Activated CD8-positive, alpha-beta memory T cell treated with anti-CD3 and anti-CD28 coated beads, Interleukin-2, amount 10 ng/mL, durations not matched to agents 7 days and 5 days (primary cell): ENCODE results near the gene GPR62. TPM values are rescaled to one million over a fixed set of nuclear protein-coding genes. Genes with fewer than 3 reads are reported as not detected.
"Not testable (repeated sequence)": the region's sequence is repeated elsewhere in the genome, so short reads cannot be mapped to it uniquely, and the experiment has no call there.

Experiments used
- ATAC-seq: fragments of 150-1000 bp; cut with Tn5 transposase; one replicate; pipeline ENCODE4 v1.10.0; 2021; ENCODE audit warnings: moderate library complexity
- CTCF ChIA-PET: fragments of 350-600 bp; sonication (Branson Sonifier 250); formaldehyde crosslinking; loops from one replicate; lab custom pipeline; 2021; ENCODE audit warnings: antibody characterized with exemption; lab: Charles Lee
- DNase-seq: peaks from one replicate; pipeline ENCODE4 v3.0.0-alpha.2; 2020
- H3K27ac Mint-ChIP-seq: one replicate; pipeline ENCODE4 v1.8.0; 2021; ENCODE audit warnings: mild to moderate bottlenecking, mixed read lengths
- H3K27me3 Mint-ChIP-seq: one replicate; pipeline ENCODE4 v1.8.0; 2021; ENCODE audit warnings: mixed read lengths
- H3K36me3 Mint-ChIP-seq: one replicate; pipeline ENCODE4 v1.8.0; 2021; ENCODE audit warnings: mild to moderate bottlenecking, mixed read lengths
- H3K4me1 Mint-ChIP-seq: one replicate; pipeline ENCODE4 v1.8.0; 2021; ENCODE audit warnings: mixed read lengths
- H3K4me3 Mint-ChIP-seq: one replicate; pipeline ENCODE4 v1.8.0; 2021; ENCODE audit warnings: mild to moderate bottlenecking, moderate library complexity, mixed read lengths
- H3K9me3 Mint-ChIP-seq: one replicate; pipeline ENCODE4 v1.8.0; 2022; ENCODE audit warnings: low read depth, mixed read lengths
- total RNA-seq, 2 experiments: library from RNA; stranded (reverse); gene quantifications; one replicate each; pipeline ENCODE4 v1.2.3, GENCODE V29; 2021

GPR62 gene
- total RNA-seq, result not detected

GRCh38 chr3:51955175-51955892, at the start of gene GPR62:
GPR62 (plus strand) TSS chr3:51955381; CDS start chr3:51955653, 272 bp downstream.
- Mint-ChIP-seq H3K27me3 (peaks cover 37% of the 10 kb centered on the region), H3K9me3 (no peaks in the 10 kb centered on the region), H3K36me3 (no peaks in the 10 kb centered on the region), H3K4me3 (no peak within 1 kb of the TSS), H3K27ac (no peak within 1 kb of the TSS), H3K4me1 (peaks cover 10% of the 10 kb centered on the region)
- no peak for ATAC-seq
- DNase-seq, result no peak
- CTCF ChIA-PET, result interaction anchor here (1.2 to 1.6 kb wide), 3 partner anchors 14 to 27 kb away, joined by 3 to 6 read pairs (median 5); partner anchors contain the start of genes ABHD14B and RRP9

- Mint-ChIP-seq H3K27me3 (peaks cover 19% of the 10 kb centered on the region), H3K27ac (no peak overlapping the region), H3K4me3 (no peak overlapping the region), H3K4me1 (no peaks in the 10 kb centered on the region), H3K9me3 (peaks cover 13% of the 10 kb centered on the region), H3K36me3 (peaks cover 7% of the 10 kb centered on the region)
- CTCF ChIA-PET, result no interaction called here
- ATAC-seq (no peak), DNase-seq (no peak)
These were observed 47.2 kb upstream of the GPR62 start for GRCh38 chr3:51908026-51908425.

GRCh38 chr3:51916418-51916817, 38.8 kb upstream of the GPR62 start:
- no peak for ATAC-seq
- DNase-seq, result no peak
- CTCF ChIA-PET, result no interaction called here
- H3K4me3 Mint-ChIP-seq, result no peak overlapping the region
- no peak overlapping the region for H3K27ac Mint-ChIP-seq
- H3K36me3 Mint-ChIP-seq, result no peaks in the 10 kb centered on the region
- H3K27me3 Mint-ChIP-seq, result peaks cover 18% of the 10 kb centered on the region
- no peaks in the 10 kb centered on the region for H3K4me1 Mint-ChIP-seq
- no peaks in the 10 kb centered on the region for H3K9me3 Mint-ChIP-seq

GRCh38 chr3:51921081-51921578, 34.1 kb upstream of the GPR62 start:
- Mint-ChIP-seq H3K4me1 (no peaks in the 10 kb centered on the region), H3K27ac (no peak overlapping the region), H3K4me3 (no peak overlapping the region), H3K9me3 (no peaks in the 10 kb centered on the region), H3K27me3 (peaks cover 20% of the 10 kb centered on the region), H3K36me3 (no peaks in the 10 kb centered on the region)
- CTCF ChIA-PET, result no interaction called here
- ATAC-seq, result no peak
- peak; percentile 12 for DNase-seq

GRCh38 chr3:51927061-51927977, 27.9 kb upstream of the GPR62 start:
- H3K27me3 Mint-ChIP-seq, result peaks cover 2% of the 10 kb centered on the region
- H3K9me3 Mint-ChIP-seq, result no peaks in the 10 kb centered on the region
- no peak overlapping the region for H3K27ac Mint-ChIP-seq
- DNase-seq (no peak), ATAC-seq (no peak)
- CTCF ChIA-PET, result interaction anchor here (0.6 kb wide), 1 partner anchor 432 kb away, joined by 3 read pairs; no protein-coding TSS in a partner anchor
- no peaks in the 10 kb centered on the region for H3K4me1 Mint-ChIP-seq
- H3K4me3 Mint-ChIP-seq, result no peak overlapping the region
- H3K36me3 Mint-ChIP-seq, result peaks cover 8% of the 10 kb centered on the region

- peaks cover 2% of the 10 kb centered on the region for H3K27me3 Mint-ChIP-seq
- ATAC-seq (no peak), DNase-seq (no peak)
- no peak overlapping the region for H3K27ac Mint-ChIP-seq
- peaks cover 8% of the 10 kb centered on the region for H3K36me3 Mint-ChIP-seq
- CTCF ChIA-PET, result no interaction called here
- no peak overlapping the region for H3K4me3 Mint-ChIP-seq
- H3K9me3 Mint-ChIP-seq, result no peaks in the 10 kb centered on the region
- no peaks in the 10 kb centered on the region for H3K4me1 Mint-ChIP-seq
These were observed 26.7 kb upstream of the GPR62 start for GRCh38 chr3:51928438-51928837.

GRCh38 chr3:51928981-51929380, 26.2 kb upstream of the GPR62 start:
- H3K4me3 Mint-ChIP-seq, DNase-seq, H3K4me1 Mint-ChIP-seq, ATAC-seq, H3K27ac Mint-ChIP-seq, H3K27me3 Mint-ChIP-seq, H3K36me3 Mint-ChIP-seq, CTCF ChIA-PET, H3K9me3 Mint-ChIP-seq: not testable (repeated sequence)

- Mint-ChIP-seq H3K36me3 (peaks cover 10% of the 10 kb centered on the region), H3K27ac (no peak overlapping the region), H3K4me1 (no peaks in the 10 kb centered on the region), H3K27me3 (peaks cover 2% of the 10 kb centered on the region), H3K4me3 (no peak overlapping the region), H3K9me3 (no peaks in the 10 kb centered on the region)
- no peak for DNase-seq
- no peak for ATAC-seq
- CTCF ChIA-PET, result no interaction called here
These were observed 25.7 kb upstream of the GPR62 start for GRCh38 chr3:51929420-51930003.

- Mint-ChIP-seq H3K4me1 (no peaks in the 10 kb centered on the region), H3K36me3 (peaks cover 15% of the 10 kb centered on the region), H3K27me3 (peaks cover 2% of the 10 kb centered on the region), H3K27ac (no peak overlapping the region), H3K9me3 (no peaks in the 10 kb centered on the region), H3K4me3 (no peak overlapping the region)
- no peak for DNase-seq
- no peak for ATAC-seq
- CTCF ChIA-PET, result no interaction called here
These were observed 24.7 kb upstream of the GPR62 start for GRCh38 chr3:51930439-51930838.

GRCh38 chr3:51931756-51932155, 23.4 kb upstream of the GPR62 start:
- Mint-ChIP-seq H3K4me3 (no peak overlapping the region), H3K36me3 (peaks cover 19% of the 10 kb centered on the region)
- no peak for ATAC-seq

GRCh38 chr3:51932471-51933370, 22.5 kb upstream of the GPR62 start:
- Mint-ChIP-seq H3K4me1 (peaks cover 5% of the 10 kb centered on the region), H3K4me3 (no peak overlapping the region), H3K9me3 (no peaks in the 10 kb centered on the region), H3K27ac (no peak overlapping the region), H3K36me3 (peaks cover 25% of the 10 kb centered on the region), H3K27me3 (no peaks in the 10 kb centered on the region)
- no peak for DNase-seq
- CTCF ChIA-PET, result no interaction called here
- ATAC-seq, result no peak

More at GRCh38 chr3:51931756-51932155, 23.4 kb upstream of the GPR62 start:
- Mint-ChIP-seq H3K27me3 (no peaks in the 10 kb centered on the region), H3K27ac (no peak overlapping the region), H3K9me3 (no peaks in the 10 kb centered on the region), H3K4me1 (no peaks in the 10 kb centered on the region)
- CTCF ChIA-PET, result no interaction called here
- DNase-seq, result no peak

GRCh38 chr3:51933471-51934138, 21.6 kb upstream of the GPR62 start:
- peaks cover 11% of the 10 kb centered on the region for H3K4me1 Mint-ChIP-seq
- no peak overlapping the region for H3K4me3 Mint-ChIP-seq
- DNase-seq (no peak), ATAC-seq (no peak)
- H3K27me3 Mint-ChIP-seq, result no peaks in the 10 kb centered on the region
- H3K9me3 Mint-ChIP-seq, result no peaks in the 10 kb centered on the region
- CTCF ChIA-PET, result no interaction called here
- H3K36me3 Mint-ChIP-seq, result peaks cover 25% of the 10 kb centered on the region
- no peak overlapping the region for H3K27ac Mint-ChIP-seq
